GM15510 (cell line): ENCODE results near the gene BCAS3.

Experiments
- POLR2A ChIP-seq: IDR thresholded peaks from 3 replicates; pipeline ENCODE4 v1.6.1; 2011; ENCODE audit warnings: borderline replicate concordance; ENCODE audit not compliant: insufficient read length; ENCODE audit errors: extremely low read depth

The BCAS3 gene

GRCh38 chr17:61323909-61324868 is 646.5 kb downstream of the BCAS3 start:
- no peak for TF ChIP-seq POLR2A

- no peak for TF ChIP-seq POLR2A
Measured at GRCh38 chr17:61324950-61325349, 647.3 kb downstream of the BCAS3 start.

GRCh38 chr17:61325382-61326073 is 647.9 kb downstream of the BCAS3 start:
- TF ChIP-seq POLR2A: no peak

GRCh38 chr17:61326330-61326729 is 648.7 kb downstream of the BCAS3 start:
- TF ChIP-seq POLR2A: no peak

GRCh38 chr17:61328351-61328750 is 650.7 kb downstream of the BCAS3 start:
- no peak for TF ChIP-seq POLR2A

- no peak for TF ChIP-seq POLR2A
Measured at GRCh38 chr17:61330174-61331150, 652.8 kb downstream of the BCAS3 start.

GRCh38 chr17:61331178-61331577 is 653.5 kb downstream of the BCAS3 start:
- TF ChIP-seq POLR2A: no peak

GRCh38 chr17:61331886-61332285 is 654.2 kb downstream of the BCAS3 start:
- no peak for TF ChIP-seq POLR2A

- TF ChIP-seq POLR2A: no peak
Measured at GRCh38 chr17:61333136-61333535, 655.5 kb downstream of the BCAS3 start.

- TF ChIP-seq POLR2A: no peak
Measured at GRCh38 chr17:61334673-61335072, 657.0 kb downstream of the BCAS3 start.

- TF ChIP-seq POLR2A: no peak
Measured at GRCh38 chr17:61335105-61335844, 657.6 kb downstream of the BCAS3 start.

- TF ChIP-seq POLR2A: no peak
Measured at GRCh38 chr17:61335845-61336655, 658.4 kb downstream of the BCAS3 start.

GRCh38 chr17:61337290-61337689 is 659.6 kb downstream of the BCAS3 start:
- no peak for TF ChIP-seq POLR2A
